Epithelial cell of esophagus (primary cell): Measurements from ENCODE around the gene PALM.

ENCODE experiments used
- DNase-seq: peaks from one replicate; pipeline ENCODE4 v3.0.0; 2010; ENCODE audit warnings: low read depth
- H3K4me3 ChIP-seq: 2 replicates; pipeline ENCODE4 v1.5.1; 2011; ENCODE audit warnings: mild to moderate bottlenecking, low read length, control low read depth
- TF ChIP-seq, protein P1 (sequence below): IDR thresholded peaks from 2 replicates; pipeline ENCODE4 v1.5.1; 2011; ENCODE audit warnings: low read depth, mild to moderate bottlenecking, low read length, control low read depth, inconsistent platforms; ENCODE audit not compliant: insufficient read depth; ENCODE audit errors: missing control alignments

The PALM gene

GRCh38 chr19:763181-763580 lies 54.4 kb downstream of the PALM start:
- no peak for DNase-seq

DNA sequence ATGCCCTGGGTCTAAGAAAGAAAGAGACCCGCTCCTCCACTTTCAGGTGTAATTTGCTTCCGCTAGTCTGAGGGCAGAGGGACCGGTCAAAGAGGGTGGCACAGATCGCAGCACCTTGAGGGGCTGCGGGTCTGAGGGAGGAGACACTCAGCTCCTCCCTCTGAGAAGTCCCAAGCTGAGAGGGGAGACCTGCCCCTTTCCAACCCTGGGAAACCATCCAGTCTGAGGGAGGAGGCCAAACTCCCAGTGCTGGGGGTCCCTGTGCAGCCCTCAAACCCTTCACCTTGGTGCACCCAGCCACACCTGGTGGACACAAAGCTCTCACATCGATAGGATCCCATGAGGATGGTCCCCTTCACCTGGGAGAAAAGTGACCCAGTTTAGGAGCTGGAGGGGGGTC lies 55.1 kb downstream of the PALM start:
- no peak overlapping the region for H3K4me3 ChIP-seq
- TF ChIP-seq, protein P1, sequence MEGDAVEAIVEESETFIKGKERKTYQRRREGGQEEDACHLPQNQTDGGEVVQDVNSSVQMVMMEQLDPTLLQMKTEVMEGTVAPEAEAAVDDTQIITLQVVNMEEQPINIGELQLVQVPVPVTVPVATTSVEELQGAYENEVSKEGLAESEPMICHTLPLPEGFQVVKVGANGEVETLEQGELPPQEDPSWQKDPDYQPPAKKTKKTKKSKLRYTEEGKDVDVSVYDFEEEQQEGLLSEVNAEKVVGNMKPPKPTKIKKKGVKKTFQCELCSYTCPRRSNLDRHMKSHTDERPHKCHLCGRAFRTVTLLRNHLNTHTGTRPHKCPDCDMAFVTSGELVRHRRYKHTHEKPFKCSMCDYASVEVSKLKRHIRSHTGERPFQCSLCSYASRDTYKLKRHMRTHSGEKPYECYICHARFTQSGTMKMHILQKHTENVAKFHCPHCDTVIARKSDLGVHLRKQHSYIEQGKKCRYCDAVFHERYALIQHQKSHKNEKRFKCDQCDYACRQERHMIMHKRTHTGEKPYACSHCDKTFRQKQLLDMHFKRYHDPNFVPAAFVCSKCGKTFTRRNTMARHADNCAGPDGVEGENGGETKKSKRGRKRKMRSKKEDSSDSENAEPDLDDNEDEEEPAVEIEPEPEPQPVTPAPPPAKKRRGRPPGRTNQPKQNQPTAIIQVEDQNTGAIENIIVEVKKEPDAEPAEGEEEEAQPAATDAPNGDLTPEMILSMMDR, result no peak
- no peak for DNase-seq

More at GRCh38 chr19:763181-763580, 54.4 kb downstream of the PALM start:
- no peak overlapping the region for H3K4me3 ChIP-seq
- TF ChIP-seq, protein P1, result no peak

DNA sequence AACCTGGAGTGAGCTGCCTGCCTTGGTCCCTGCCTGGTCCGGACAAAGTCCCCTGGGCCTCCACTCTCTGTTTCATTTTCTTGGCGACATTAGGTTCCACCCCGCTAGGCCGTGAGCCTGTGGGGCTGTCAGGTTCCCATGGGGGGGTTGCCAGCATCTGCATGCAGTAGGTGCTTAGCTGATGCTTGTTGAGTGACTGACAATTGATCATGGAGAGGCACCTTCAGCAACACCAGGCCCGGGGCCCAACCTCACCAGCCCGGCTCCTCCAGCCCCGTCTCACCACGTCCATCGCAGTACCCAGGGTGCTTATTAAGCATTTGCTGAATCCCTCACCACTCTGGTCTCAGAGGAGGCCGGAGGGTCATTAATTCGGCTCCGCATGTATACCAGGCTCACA lies 55.6 kb downstream of the PALM start:
- H3K4me3 ChIP-seq, result no peak overlapping the region
- TF ChIP-seq, protein P1, result no peak
- no peak for DNase-seq

GRCh38 chr19:765179-765738 lies 56.5 kb downstream of the PALM start:
- no peak for DNase-seq
- H3K4me3 ChIP-seq, result no peak overlapping the region
- TF ChIP-seq, protein P1, result no peak

GRCh38 chr19:768424-768823 lies 59.7 kb downstream of the PALM start:
- TF ChIP-seq, protein P1, result no peak
- H3K4me3 ChIP-seq, result no peak overlapping the region
- DNase-seq, result no peak

GRCh38 chr19:769616-770015 lies 60.9 kb downstream of the PALM start:
- H3K4me3 ChIP-seq, result no peak overlapping the region
- TF ChIP-seq, protein P1, result no peak
- DNase-seq, result no peak

DNA sequence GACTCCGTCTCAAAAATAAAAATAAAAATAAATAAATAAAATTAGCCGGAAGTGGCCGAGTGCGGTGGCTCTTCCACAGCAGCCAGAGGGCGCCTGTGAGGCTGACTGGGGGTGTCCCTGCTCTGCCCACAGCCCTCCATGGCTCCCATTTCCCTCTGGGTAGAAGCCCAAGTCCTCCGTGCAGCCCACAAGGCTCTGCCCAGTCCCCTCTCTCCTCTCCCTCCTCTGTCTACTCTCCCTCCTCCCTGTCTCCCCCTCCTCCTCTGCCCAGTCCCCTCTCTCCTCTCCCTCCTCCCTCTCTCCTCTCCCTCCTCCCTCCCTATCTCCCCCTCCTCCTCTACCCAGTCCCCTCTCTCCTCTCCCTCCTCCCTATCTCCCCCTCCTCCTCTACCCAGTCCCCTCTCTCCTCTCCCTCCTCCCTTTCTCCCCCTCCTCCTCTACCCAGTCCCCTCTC lies 62.6 kb downstream of the PALM start:
- H3K4me3 ChIP-seq, result no peak overlapping the region
- DNase-seq, result peak; percentile 64
- TF ChIP-seq, protein P1, result peak; percentile 62
